Gastrocnemius medialis (tissue), 4 donors: Measurements from ENCODE around the gene ST8SIA1.

Experiments
- POLR2A ChIP-seq, 2 donors: fragments of 450-650 bp; IDR thresholded peaks; one replicate each; pipeline ENCODE4 v1.6.1; 2017; ENCODE audit warnings: antibody characterized with exemption in 2 of 2, mild to moderate bottlenecking in 2 of 2, moderate library complexity in 2 of 2
- TF ChIP-seq, protein P1 (sequence below), 5 experiments: fragments of 450-650 bp in 3 of 5; fragments of 200-600 bp in 2 of 5; sonication (generic) in 2 of 5; IDR thresholded peaks in 4 of 5; conservative IDR thresholded peaks in 1 of 5; 1 replicate in 4 of 5; 2 replicates in 1 of 5; pipeline ENCODE4 v1.5.1; 2016 to 2019; ENCODE audit warnings: antibody characterized with exemption in 5 of 5, mild to moderate bottlenecking in 3 of 5, moderate library complexity in 3 of 5

GRCh38 chr12:22380031-22380430, 45.5 kb upstream of the ST8SIA1 start:
- TF ChIP-seq, protein P1, sequence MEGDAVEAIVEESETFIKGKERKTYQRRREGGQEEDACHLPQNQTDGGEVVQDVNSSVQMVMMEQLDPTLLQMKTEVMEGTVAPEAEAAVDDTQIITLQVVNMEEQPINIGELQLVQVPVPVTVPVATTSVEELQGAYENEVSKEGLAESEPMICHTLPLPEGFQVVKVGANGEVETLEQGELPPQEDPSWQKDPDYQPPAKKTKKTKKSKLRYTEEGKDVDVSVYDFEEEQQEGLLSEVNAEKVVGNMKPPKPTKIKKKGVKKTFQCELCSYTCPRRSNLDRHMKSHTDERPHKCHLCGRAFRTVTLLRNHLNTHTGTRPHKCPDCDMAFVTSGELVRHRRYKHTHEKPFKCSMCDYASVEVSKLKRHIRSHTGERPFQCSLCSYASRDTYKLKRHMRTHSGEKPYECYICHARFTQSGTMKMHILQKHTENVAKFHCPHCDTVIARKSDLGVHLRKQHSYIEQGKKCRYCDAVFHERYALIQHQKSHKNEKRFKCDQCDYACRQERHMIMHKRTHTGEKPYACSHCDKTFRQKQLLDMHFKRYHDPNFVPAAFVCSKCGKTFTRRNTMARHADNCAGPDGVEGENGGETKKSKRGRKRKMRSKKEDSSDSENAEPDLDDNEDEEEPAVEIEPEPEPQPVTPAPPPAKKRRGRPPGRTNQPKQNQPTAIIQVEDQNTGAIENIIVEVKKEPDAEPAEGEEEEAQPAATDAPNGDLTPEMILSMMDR (IDR thresholded peaks at IDR 0.05 in 4 of 5, conservative IDR thresholded peaks at IDR 0.05 in 1 of 5) = no peak
- TF ChIP-seq POLR2A (IDR thresholded peaks at IDR 0.05) = no peak
